Lower leg skin (tissue), 3 donors: ENCODE data around the gene MTERF2.

Experiments used
- CTCF ChIP-seq, 3 donors: fragments of 450-650 bp; IDR thresholded peaks; one replicate each; pipeline ENCODE4 v1.5.1; 2016; ENCODE audit warnings: antibody characterized with exemption in 3 of 3, mild to moderate bottlenecking in 3 of 3, moderate library complexity in 2 of 3
- POLR2A ChIP-seq, 2 donors: fragments of 450-650 bp; IDR thresholded peaks; one replicate each; pipeline ENCODE4 v1.6.1; 2016 to 2017; ENCODE audit warnings: antibody characterized with exemption in 2 of 2, mild to moderate bottlenecking in 1 of 2, moderate library complexity in 1 of 2

- TF ChIP-seq CTCF (IDR thresholded peaks at IDR 0.05) (no peak), POLR2A (IDR thresholded peaks at IDR 0.05) (no peak)
Measured at GRCh38 chr12:106984588-106985137, 2.3 kb downstream of the MTERF2 start.
